ENCODE data around the gene DCN.

- no peak for TF ChIP-seq CTCF (conservative IDR thresholded peaks at IDR 0.05)
- no peak for TF ChIP-seq ZFX (IDR thresholded peaks at IDR 0.05)
Measured at GRCh38 chr12:91230841-91231240, 48.2 kb upstream of the DCN start.
